AG04450 (cell line): ENCODE measurements around the gene ARHGAP24. TPM values are rescaled to one million over a fixed set of nuclear protein-coding genes. Genes with fewer than 3 reads are reported as not detected.

ENCODE experiments used
- CTCF ChIA-PET: fragments of 300-600, 350-600 bp; formaldehyde crosslinking; extraction: SDS; loops from one replicate; lab custom pipeline; 2022; ENCODE audit warnings: antibody characterized with exemption, inconsistent platforms; lab: Charles Lee
- POLR2A ChIA-PET: fragments of 350-600 bp; formaldehyde crosslinking; extraction: SDS; loops from one replicate; lab custom pipeline; 2021; ENCODE audit warnings: antibody characterized with exemption, inconsistent platforms; lab: Yijun Ruan, JAX
- DNase-seq: peaks from one replicate; pipeline ENCODE4 v3.0.0-alpha.2; 2011; ENCODE audit warnings: low read depth, low spot score
- H3K27ac ChIP-seq: one replicate; pipeline ENCODE4 v1.5.1; 2012; ENCODE audit warnings: low read depth, low read length, control low read depth
- H3K27me3 ChIP-seq: one replicate; pipeline ENCODE4 v1.6.0; 2012; ENCODE audit warnings: low read length; ENCODE audit not compliant: control insufficient read depth, insufficient read depth
- H3K4me3 ChIP-seq: 2 replicates; pipeline ENCODE4 v1.5.1; 2011; ENCODE audit warnings: mild to moderate bottlenecking, low read depth, low read length, control low read depth
- H3K9me3 ChIP-seq: 2 replicates; pipeline ENCODE4 v1.5.1; 2012; ENCODE audit warnings: low read length; ENCODE audit not compliant: control insufficient read depth, insufficient read depth
- CTCF ChIP-seq: IDR thresholded peaks from 2 replicates; pipeline ENCODE4 v1.5.1; 2011; ENCODE audit warnings: low read depth, low read length, control low read depth, inconsistent platforms
- polyA plus RNA-seq: library from polyadenylated mRNA; depleted of rRNA; stranded (reverse); fragments of >200 nt; gene quantifications from 2 replicates; pipeline ENCODE4 v1.2.3, GENCODE V29; 2011

Gene ARHGAP24
- polyA plus RNA-seq, 1 experiment, result 16.8 TPM

DNA sequence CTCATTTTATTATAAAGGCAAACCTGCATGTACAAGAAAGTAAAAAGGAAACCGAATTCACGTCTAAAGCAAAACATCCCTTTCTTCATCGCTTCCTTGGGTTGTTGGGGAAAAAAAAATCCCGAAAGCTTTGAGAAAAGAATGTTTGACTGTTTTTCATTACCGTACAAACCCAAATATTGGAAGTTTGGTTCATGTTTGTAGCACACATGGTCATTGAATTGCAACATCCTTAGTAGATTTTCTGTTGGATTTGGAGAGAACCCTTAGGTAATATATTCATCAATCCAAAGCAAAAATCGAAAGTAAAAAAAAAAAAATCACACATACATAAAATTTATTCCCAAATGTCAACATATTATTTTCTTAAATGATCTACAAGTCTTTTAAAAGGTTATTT lies 464.6 kb downstream of the ARHGAP24 start:
- ChIA-PET POLR2A (no interaction called here), CTCF (no interaction called here)
- no peaks in the 10 kb centered on the region for H3K9me3 ChIP-seq
- H3K4me3 ChIP-seq, result no peak overlapping the region
- H3K27me3 ChIP-seq, result no peaks in the 10 kb centered on the region
- no peak for DNase-seq
- H3K27ac ChIP-seq, result no peak overlapping the region
- TF ChIP-seq CTCF, result no peak

GRCh38 chr4:85940151-85940550 lies 465.2 kb downstream of the ARHGAP24 start:
- DNase-seq, result no peak
- Histone ChIP-seq H3K27me3 (no peaks in the 10 kb centered on the region), H3K4me3 (no peak overlapping the region), H3K27ac (no peak overlapping the region), H3K9me3 (no peaks in the 10 kb centered on the region)
- TF ChIP-seq CTCF, result no peak
- ChIA-PET POLR2A (no interaction called here), CTCF (interaction anchor here (0.8 kb wide), 1 partner anchor 104 kb away, joined by 3 read pairs; no protein-coding TSS in a partner anchor)

GRCh38 chr4:85942107-85942506 lies 467.2 kb downstream of the ARHGAP24 start:
- H3K9me3 ChIP-seq, result no peaks in the 10 kb centered on the region
- no peak for DNase-seq
- H3K27ac ChIP-seq, result no peak overlapping the region
- H3K27me3 ChIP-seq, result no peaks in the 10 kb centered on the region
- H3K4me3 ChIP-seq, result no peak overlapping the region
- POLR2A ChIA-PET, result no interaction called here
- TF ChIP-seq CTCF, result no peak
- CTCF ChIA-PET, result no interaction called here

DNA sequence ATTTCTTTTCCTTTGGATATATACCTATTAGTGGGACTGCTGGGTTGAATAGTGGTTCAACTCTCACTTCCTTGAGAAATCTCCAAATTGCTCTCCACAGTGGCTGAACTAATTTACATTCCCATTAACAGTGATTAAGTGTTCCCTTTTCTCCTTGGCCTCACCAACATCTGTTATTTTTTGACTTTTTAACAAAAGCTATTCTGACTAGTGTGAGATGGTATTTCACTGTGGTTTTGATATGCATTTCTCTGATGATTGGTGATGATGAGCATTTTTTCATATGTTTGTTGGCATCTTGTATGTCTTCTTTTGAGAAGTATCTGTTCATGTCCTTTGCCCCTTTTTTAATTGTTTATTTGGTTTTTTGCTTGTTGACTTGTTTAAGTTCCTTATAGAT lies 471.9 kb downstream of the ARHGAP24 start:
- no peak for DNase-seq
- POLR2A ChIA-PET, result no interaction called here
- CTCF ChIA-PET, result no interaction called here
- H3K9me3 ChIP-seq, result no peaks in the 10 kb centered on the region
- H3K4me3 ChIP-seq, result no peak overlapping the region
- TF ChIP-seq CTCF, result no peak
- no peak overlapping the region for H3K27ac ChIP-seq
- no peaks in the 10 kb centered on the region for H3K27me3 ChIP-seq

DNA sequence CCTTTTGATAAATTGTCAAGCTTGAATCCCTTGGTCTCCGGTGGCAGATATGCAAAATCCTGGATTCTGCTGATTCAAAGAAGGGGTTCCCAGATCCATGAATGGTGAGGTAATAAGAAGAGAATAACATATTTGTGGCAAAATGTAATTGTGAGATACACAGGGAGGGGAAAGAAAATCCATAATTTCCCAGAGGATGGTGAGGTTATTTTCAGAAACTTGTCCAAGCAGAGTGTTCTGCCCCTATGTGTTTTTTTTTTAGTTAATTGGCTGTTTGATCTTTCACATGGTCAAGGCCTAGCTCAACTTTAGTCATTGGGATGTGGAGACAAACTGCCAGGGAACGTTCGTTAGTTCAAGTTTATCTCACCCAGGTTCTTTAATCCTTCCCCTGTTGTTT lies 476.1 kb downstream of the ARHGAP24 start:
- ChIA-PET CTCF (interaction anchor here (0.6 to 1.7 kb wide), 2 partner anchors 18 to 203 kb away, joined by 3 to 9 read pairs; no protein-coding TSS in a partner anchor), POLR2A (no interaction called here)
- Histone ChIP-seq H3K27me3 (no peaks in the 10 kb centered on the region), H3K4me3 (no peak overlapping the region), H3K27ac (no peak overlapping the region), H3K9me3 (no peaks in the 10 kb centered on the region)
- TF ChIP-seq CTCF, result no peak
- no peak for DNase-seq
